Measurements from ENCODE around the gene ZBTB7A. TPM values are rescaled to one million over a fixed set of nuclear protein-coding genes. Genes with fewer than 3 reads are reported as not detected.

The ZBTB7A gene
- total RNA-seq, 2 donors from 2014 or later: 30.9 to 31.3 TPM

GRCh38 chr19:4064496-4065260 lies 2.0 kb downstream of the ZBTB7A start:
- TF ChIP-seq POLR2A (IDR thresholded peaks at IDR 0.05): peak in 1 of 3 donors; percentile 6
- no peak for TF ChIP-seq CTCF (IDR thresholded peaks at IDR 0.05)
- H3K9me3 ChIP-seq: no peaks in the 10 kb centered on the region
- H3K4me1 ChIP-seq: peaks cover 58% of the 10 kb centered on the region
- peak overlapping the region; percentile 89 to 97 (median 96) for H3K27ac ChIP-seq
- intact Hi-C loops (cut with DNase I): loop anchor here (5.0 kb wide), 1 partner anchor 62 kb away; no protein-coding TSS in a partner anchor
- peak; percentile 52 to 66 (median 59) for DNase-seq
- no peaks in the 10 kb centered on the region for H3K27me3 ChIP-seq
- ATAC-seq: no peak
- WGBS, 2 donors: 1% methylated on average over 41 of the region's 57 CpGs; no CpG with 5 or more reads in 1 of the 2 donors
- no peaks in the 10 kb centered on the region for H3K36me3 ChIP-seq (replicated peaks in 1 of 2; ENCODE audit: insufficient read depth in 1 of 2, low read depth in 2 of 2)
- H3K4me3 ChIP-seq: peak overlapping the region; percentile 82

- no peaks in the 10 kb centered on the region for H3K36me3 ChIP-seq (replicated peaks in 1 of 2; ENCODE audit: insufficient read depth in 1 of 2, low read depth in 2 of 2)
- H3K4me3 ChIP-seq: peak overlapping the region; percentile 82
- 3 to 4% methylated on average over 20 to 24 of the region's 24 CpGs for WGBS, 2 donors
- ATAC-seq (no peak), DNase-seq (peak; percentile 42 to 52 (median 48))
- intact Hi-C loops (cut with DNase I): no loop called here
- TF ChIP-seq CTCF (IDR thresholded peaks at IDR 0.05): no peak
- peak in 2 of 3 donors; percentile 20 to 27 for TF ChIP-seq POLR2A (IDR thresholded peaks at IDR 0.05)
- H3K4me1 ChIP-seq: peaks cover 64% of the 10 kb centered on the region
- H3K27me3 ChIP-seq: no peaks in the 10 kb centered on the region
- H3K9me3 ChIP-seq: no peaks in the 10 kb centered on the region
- H3K27ac ChIP-seq: peak overlapping the region; percentile 89 to 97 (median 96)
Measured at GRCh38 chr19:4064149-4064495, 2.6 kb downstream of the ZBTB7A start.

- Histone ChIP-seq H3K4me3 (peak overlapping the region in 1 of 2 donors; percentile 82), H3K9me3 (no peaks in the 10 kb centered on the region), H3K27ac (peak overlapping the region; percentile 89 to 97 (median 96)), H3K4me1 (peaks cover 69% of the 10 kb centered on the region), H3K36me3 (replicated peaks in 1 of 2; ENCODE audit: insufficient read depth in 1 of 2, low read depth in 2 of 2) (no peaks in the 10 kb centered on the region), H3K27me3 (no peaks in the 10 kb centered on the region)
- WGBS, 2 donors: 10 to 26% methylated on average over 18 to 31 of the region's 31 CpGs
- DNase-seq (peak in 1 of 4 donors; percentile 35), ATAC-seq (no peak)
- peak in 2 of 3 donors; percentile 60 to 63 for TF ChIP-seq POLR2A (IDR thresholded peaks at IDR 0.05)
- peak in 1 of 7 experiments; percentile 13 for TF ChIP-seq CTCF (IDR thresholded peaks at IDR 0.05)
- intact Hi-C loops (cut with DNase I): no loop called here
Measured at GRCh38 chr19:4063369-4064148, 3.1 kb downstream of the ZBTB7A start.

GRCh38 chr19:4062419-4063368 lies 4.0 kb downstream of the ZBTB7A start:
- Histone ChIP-seq H3K36me3 (replicated peaks in 1 of 2; ENCODE audit: insufficient read depth in 1 of 2, low read depth in 2 of 2) (no peaks in the 10 kb centered on the region), H3K27ac (peak overlapping the region; percentile 89 to 97 (median 96)), H3K4me1 (peaks cover 72% of the 10 kb centered on the region), H3K27me3 (no peaks in the 10 kb centered on the region), H3K9me3 (no peaks in the 10 kb centered on the region), H3K4me3 (no peak overlapping the region)
- no peak for TF ChIP-seq POLR2A (IDR thresholded peaks at IDR 0.05)
- TF ChIP-seq CTCF (IDR thresholded peaks at IDR 0.05): no peak
- intact Hi-C loops (cut with DNase I): no loop called here
- WGBS, 2 donors: 45 to 62% methylated on average over 5 to 30 of the region's 30 CpGs
- DNase-seq (no peak), ATAC-seq (no peak)
